ENCODE measurements around the gene CR1.
"Not testable (repeated sequence)": the region's sequence is repeated elsewhere in the genome, so short reads cannot be mapped to it uniquely, and the experiment has no call there.

DNA sequence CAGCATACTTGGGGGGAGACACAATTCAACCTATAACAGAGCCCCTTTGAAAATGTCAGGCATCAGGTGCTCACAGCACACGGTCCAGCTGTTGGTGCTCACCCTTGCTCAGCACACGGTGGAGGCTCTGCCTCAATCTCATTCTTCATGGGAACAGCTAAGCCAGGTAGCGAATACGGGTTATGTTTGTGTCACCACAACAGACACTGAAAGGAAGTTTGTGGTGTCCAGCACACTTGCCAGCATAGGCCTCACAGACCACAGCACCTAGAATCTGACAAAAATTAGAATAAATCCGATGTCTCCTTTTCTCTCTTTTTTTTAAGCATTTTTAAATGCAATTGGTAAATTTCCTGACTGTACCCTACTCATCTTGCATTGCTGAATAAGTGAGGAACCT, 77.1 kb downstream of the CR1 start:
- not testable (repeated sequence) for TF ChIP-seq POLR2A, POLR2AphosphoS5, EP300 (IDR thresholded peaks at IDR 0.05)
- TF ChIP-seq, protein P1, sequence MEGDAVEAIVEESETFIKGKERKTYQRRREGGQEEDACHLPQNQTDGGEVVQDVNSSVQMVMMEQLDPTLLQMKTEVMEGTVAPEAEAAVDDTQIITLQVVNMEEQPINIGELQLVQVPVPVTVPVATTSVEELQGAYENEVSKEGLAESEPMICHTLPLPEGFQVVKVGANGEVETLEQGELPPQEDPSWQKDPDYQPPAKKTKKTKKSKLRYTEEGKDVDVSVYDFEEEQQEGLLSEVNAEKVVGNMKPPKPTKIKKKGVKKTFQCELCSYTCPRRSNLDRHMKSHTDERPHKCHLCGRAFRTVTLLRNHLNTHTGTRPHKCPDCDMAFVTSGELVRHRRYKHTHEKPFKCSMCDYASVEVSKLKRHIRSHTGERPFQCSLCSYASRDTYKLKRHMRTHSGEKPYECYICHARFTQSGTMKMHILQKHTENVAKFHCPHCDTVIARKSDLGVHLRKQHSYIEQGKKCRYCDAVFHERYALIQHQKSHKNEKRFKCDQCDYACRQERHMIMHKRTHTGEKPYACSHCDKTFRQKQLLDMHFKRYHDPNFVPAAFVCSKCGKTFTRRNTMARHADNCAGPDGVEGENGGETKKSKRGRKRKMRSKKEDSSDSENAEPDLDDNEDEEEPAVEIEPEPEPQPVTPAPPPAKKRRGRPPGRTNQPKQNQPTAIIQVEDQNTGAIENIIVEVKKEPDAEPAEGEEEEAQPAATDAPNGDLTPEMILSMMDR (IDR thresholded peaks at IDR 0.05): not testable (repeated sequence)
